Astrocyte (in vitro differentiated cells and primary cell): Measurements from ENCODE around the gene ARVCF. TPM values are rescaled to one million over a fixed set of nuclear protein-coding genes. Genes with fewer than 3 reads are reported as not detected.

Source experiments
- DNase-seq: peaks from one replicate; pipeline ENCODE4 v3.0.0-alpha.2; 2010; ENCODE audit warnings: low read depth
- FAIRE-seq: peaks from 2 replicates; lab custom pipeline; 2011; peaks lifted over from hg19 to GRCh38; lab: Jason Lieb, UNC
- H2AFZ ChIP-seq: 2 replicates; pipeline ENCODE4 v1.6.0; 2012; ENCODE audit warnings: low read depth, low read length, inconsistent platforms
- H3K27ac ChIP-seq: 2 replicates; pipeline ENCODE4 v1.5.1; 2011; ENCODE audit warnings: low read depth, low read length, inconsistent platforms
- H3K27me3 ChIP-seq: 2 replicates; pipeline ENCODE4 v1.6.0; 2011; ENCODE audit warnings: low read length, inconsistent platforms; ENCODE audit not compliant: insufficient read depth
- H3K36me3 ChIP-seq: 2 replicates; pipeline ENCODE4 v1.5.1; 2011; ENCODE audit warnings: low read length, inconsistent platforms; ENCODE audit not compliant: insufficient read depth
- H3K4me1 ChIP-seq: 2 replicates; pipeline ENCODE4 v1.5.1; 2011; ENCODE audit warnings: low read length, inconsistent platforms; ENCODE audit not compliant: insufficient read depth
- H3K4me2 ChIP-seq: 2 replicates; pipeline ENCODE4 v1.6.0; 2012; ENCODE audit warnings: low read length, inconsistent platforms
- H3K4me3 ChIP-seq: 2 replicates; pipeline ENCODE4 v1.5.1; 2011; ENCODE audit warnings: low read depth, mild to moderate bottlenecking, low read length, inconsistent platforms; ENCODE audit not compliant: insufficient read depth
- H3K79me2 ChIP-seq: 2 replicates; pipeline ENCODE4 v1.6.0; 2012; ENCODE audit warnings: mild to moderate bottlenecking, low read length, inconsistent platforms; ENCODE audit not compliant: insufficient read depth
- H3K9ac ChIP-seq: 2 replicates; pipeline ENCODE4 v1.6.0; 2012; ENCODE audit warnings: mild to moderate bottlenecking, low read length, inconsistent platforms
- H3K9me3 ChIP-seq: 2 replicates; pipeline ENCODE4 v1.5.1; 2012; ENCODE audit warnings: low read depth, mild to moderate bottlenecking, low read length, inconsistent platforms; ENCODE audit not compliant: insufficient read depth
- H4K20me1 ChIP-seq: 2 replicates; pipeline ENCODE4 v1.6.0; 2012; ENCODE audit warnings: low read length, inconsistent platforms; ENCODE audit not compliant: insufficient read depth
- H3K27ac Mint-ChIP-seq: one replicate; pipeline ENCODE4 v1.8.0; 2021; ENCODE audit warnings: mild to moderate bottlenecking, mixed read lengths; ENCODE audit not compliant: unreplicated experiment
- H3K27me3 Mint-ChIP-seq: one replicate; pipeline ENCODE4 v1.8.0; 2021; ENCODE audit warnings: low read depth, mixed read lengths; ENCODE audit not compliant: unreplicated experiment
- H3K36me3 Mint-ChIP-seq: one replicate; pipeline ENCODE4 v1.8.0; 2021; ENCODE audit warnings: low read depth, mixed read lengths; ENCODE audit not compliant: unreplicated experiment
- H3K4me1 Mint-ChIP-seq: one replicate; pipeline ENCODE4 v1.8.0; 2021; ENCODE audit warnings: low read depth, mixed read lengths; ENCODE audit not compliant: unreplicated experiment
- H3K4me3 Mint-ChIP-seq: one replicate; pipeline ENCODE4 v1.8.0; 2021; ENCODE audit warnings: mild to moderate bottlenecking, moderate library complexity, mixed read lengths; ENCODE audit not compliant: unreplicated experiment
- H3K9me3 Mint-ChIP-seq: one replicate; pipeline ENCODE4 v1.8.0; 2021; ENCODE audit warnings: mild to moderate bottlenecking, mixed read lengths; ENCODE audit not compliant: unreplicated experiment
- CTCF ChIP-seq: IDR thresholded peaks from 2 replicates; pipeline ENCODE4 v1.5.1; 2011; ENCODE audit warnings: low read depth, mild to moderate bottlenecking, inconsistent platforms, low read length, moderate library complexity; ENCODE audit not compliant: insufficient read depth
- EZH2 ChIP-seq: IDR thresholded peaks from 2 replicates; pipeline ENCODE4 v1.6.1; 2012; ENCODE audit warnings: mild to moderate bottlenecking, low read length, inconsistent platforms; ENCODE audit not compliant: insufficient read depth
- total RNA-seq: library from RNA; stranded (reverse); gene quantifications from 2 replicates; pipeline ENCODE4 v1.2.1, GENCODE V29; 2021

The ARVCF gene
- total RNA-seq, 1 donor from 2014 or later, result 17.9 TPM

- Mint-ChIP-seq H3K27me3 (no peaks in the 10 kb centered on the region), H3K9me3 (no peaks in the 10 kb centered on the region), H3K4me3 (no peak overlapping the region), H3K36me3 (peaks cover 22% of the 10 kb centered on the region), H3K4me1 (peaks cover 2% of the 10 kb centered on the region), H3K27ac (no peak overlapping the region)
- no peaks in the 10 kb centered on the region for H3K79me2 ChIP-seq
- H3K4me2 ChIP-seq, result no peak overlapping the region
- H3K27me3 ChIP-seq, result no peaks in the 10 kb centered on the region
- H3K9me3 ChIP-seq, result no peaks in the 10 kb centered on the region
- no peak overlapping the region for H3K9ac ChIP-seq
- no peak for FAIRE-seq
- no peak overlapping the region for H2AFZ ChIP-seq
- no peak overlapping the region for H3K4me3 ChIP-seq
- no peaks in the 10 kb centered on the region for H3K36me3 ChIP-seq
- peaks cover 2% of the 10 kb centered on the region for H4K20me1 ChIP-seq
- H3K27ac ChIP-seq, result no peak overlapping the region
- TF ChIP-seq CTCF, result no peak
- no peak for TF ChIP-seq EZH2
- no peaks in the 10 kb centered on the region for H3K4me1 ChIP-seq
- DNase-seq, result no peak
Measured at GRCh38 chr22:20055144-20055543, 38.5 kb upstream of the ARVCF start.

GRCh38 chr22:20054485-20054884 lies 37.9 kb upstream of the ARVCF start:
- H3K4me3 ChIP-seq, result no peak overlapping the region
- no peaks in the 10 kb centered on the region for H3K9me3 ChIP-seq
- FAIRE-seq (no peak), DNase-seq (no peak)
- no peak overlapping the region for H2AFZ ChIP-seq
- no peak overlapping the region for H3K4me2 ChIP-seq
- Mint-ChIP-seq H3K9me3 (peaks cover 2% of the 10 kb centered on the region), H3K27me3 (no peaks in the 10 kb centered on the region), H3K4me3 (no peak overlapping the region), H3K36me3 (peaks cover 21% of the 10 kb centered on the region), H3K27ac (no peak overlapping the region), H3K4me1 (peaks cover 2% of the 10 kb centered on the region)
- no peaks in the 10 kb centered on the region for H3K36me3 ChIP-seq
- no peaks in the 10 kb centered on the region for H3K79me2 ChIP-seq
- no peaks in the 10 kb centered on the region for H3K27me3 ChIP-seq
- no peak overlapping the region for H3K27ac ChIP-seq
- no peak overlapping the region for H3K9ac ChIP-seq
- TF ChIP-seq EZH2 (no peak), CTCF (no peak)
- H3K4me1 ChIP-seq, result no peaks in the 10 kb centered on the region
- peaks cover 2% of the 10 kb centered on the region for H4K20me1 ChIP-seq

- Histone ChIP-seq H2AFZ (no peak overlapping the region), H3K9me3 (no peaks in the 10 kb centered on the region), H3K4me1 (no peaks in the 10 kb centered on the region), H3K4me2 (no peak overlapping the region), H3K79me2 (no peaks in the 10 kb centered on the region), H3K27me3 (no peaks in the 10 kb centered on the region), H3K27ac (no peak overlapping the region), H3K36me3 (no peaks in the 10 kb centered on the region), H4K20me1 (no peaks in the 10 kb centered on the region), H3K9ac (no peak overlapping the region), H3K4me3 (no peak overlapping the region)
- H3K4me1 Mint-ChIP-seq, result peaks cover 2% of the 10 kb centered on the region
- H3K9me3 Mint-ChIP-seq, result peaks cover 2% of the 10 kb centered on the region
- TF ChIP-seq EZH2 (no peak), CTCF (no peak)
- no peaks in the 10 kb centered on the region for H3K27me3 Mint-ChIP-seq
- H3K4me3 Mint-ChIP-seq, result no peak overlapping the region
- DNase-seq (no peak), FAIRE-seq (no peak)
- peaks cover 22% of the 10 kb centered on the region for H3K36me3 Mint-ChIP-seq
- H3K27ac Mint-ChIP-seq, result no peak overlapping the region
Measured at GRCh38 chr22:20054034-20054427, 37.4 kb upstream of the ARVCF start.
